ENCODE data around the gene A2ML1.

- no peak for TF ChIP-seq CTCF (conservative IDR thresholded peaks at IDR 0.05 in 1 of 2, IDR thresholded peaks at IDR 0.05 in 1 of 2; ENCODE audit: low read depth in 1 of 2, low read length in 2 of 2)
- no peak for TF ChIP-seq EZH2 (IDR thresholded peaks at IDR 0.05; ENCODE audit: low read length, missing control alignments)
These were observed 89.3 kb downstream of the A2ML1 start for GRCh38 chr12:8911606-8912268.

All from fibroblast of lung (primary cell).